ENCODE measurements around the gene KIF22.

KIF22 gene

DNA sequence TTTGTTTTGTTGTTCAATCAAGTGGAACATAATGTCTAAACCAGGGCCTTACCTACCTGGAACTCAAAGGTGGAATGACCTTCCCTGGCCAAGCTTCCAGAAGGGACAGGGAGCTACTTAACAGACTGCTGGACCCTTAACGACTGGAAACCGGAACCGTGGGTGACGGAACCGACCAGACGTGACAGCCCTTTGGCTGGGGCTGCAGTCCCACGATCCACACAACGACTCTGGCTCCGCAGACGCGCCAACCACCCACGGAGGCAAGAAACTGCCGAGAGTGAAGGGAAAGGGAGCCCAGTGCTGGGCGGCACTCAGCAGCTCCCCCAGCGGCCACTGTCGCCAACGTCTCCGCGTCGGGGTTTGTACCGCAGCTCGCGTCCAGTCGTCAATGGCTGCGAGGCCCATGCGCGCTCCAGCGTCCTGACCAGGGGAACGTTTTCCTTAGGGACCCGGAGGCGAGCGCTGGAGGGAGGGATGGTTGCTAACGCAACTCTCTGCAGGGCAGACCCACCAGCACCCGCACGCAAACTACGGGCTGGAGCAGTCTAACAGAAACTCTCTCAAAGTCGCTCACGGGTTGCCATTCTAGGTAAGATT is 5.5 kb upstream of the KIF22 start:
- TF ChIP-seq GATA2 (IDR thresholded peaks at IDR 0.05; ENCODE audit: low read depth, low read length) (no peak), GATA3 (IDR thresholded peaks at IDR 0.05; ENCODE audit: low read depth, low read length) (no peak)

DNA sequence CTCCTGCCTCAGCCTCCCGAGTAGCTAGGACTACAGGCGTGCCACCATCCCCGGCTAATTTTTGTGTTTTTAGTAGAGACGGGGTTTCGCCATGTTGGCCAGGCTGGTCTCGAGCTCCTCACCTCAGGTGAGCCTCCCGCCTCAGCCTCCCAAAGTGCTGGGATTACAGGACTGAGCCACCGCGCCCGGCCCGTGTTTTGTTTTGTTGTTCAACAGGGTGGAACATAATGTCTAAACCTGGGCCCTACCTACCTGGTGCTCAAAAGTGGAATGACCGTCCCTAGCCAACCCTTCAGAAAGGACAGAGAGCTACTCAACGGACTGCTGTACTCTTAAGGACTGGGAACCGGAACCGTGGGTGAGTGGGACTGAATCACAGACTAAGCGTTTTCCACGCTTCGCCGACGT is 772 bp upstream of the KIF22 start:
- no peak for TF ChIP-seq GATA2 (IDR thresholded peaks at IDR 0.05; ENCODE audit: low read depth, low read length)
- TF ChIP-seq GATA3 (IDR thresholded peaks at IDR 0.05; ENCODE audit: low read depth, low read length), result no peak

DNA sequence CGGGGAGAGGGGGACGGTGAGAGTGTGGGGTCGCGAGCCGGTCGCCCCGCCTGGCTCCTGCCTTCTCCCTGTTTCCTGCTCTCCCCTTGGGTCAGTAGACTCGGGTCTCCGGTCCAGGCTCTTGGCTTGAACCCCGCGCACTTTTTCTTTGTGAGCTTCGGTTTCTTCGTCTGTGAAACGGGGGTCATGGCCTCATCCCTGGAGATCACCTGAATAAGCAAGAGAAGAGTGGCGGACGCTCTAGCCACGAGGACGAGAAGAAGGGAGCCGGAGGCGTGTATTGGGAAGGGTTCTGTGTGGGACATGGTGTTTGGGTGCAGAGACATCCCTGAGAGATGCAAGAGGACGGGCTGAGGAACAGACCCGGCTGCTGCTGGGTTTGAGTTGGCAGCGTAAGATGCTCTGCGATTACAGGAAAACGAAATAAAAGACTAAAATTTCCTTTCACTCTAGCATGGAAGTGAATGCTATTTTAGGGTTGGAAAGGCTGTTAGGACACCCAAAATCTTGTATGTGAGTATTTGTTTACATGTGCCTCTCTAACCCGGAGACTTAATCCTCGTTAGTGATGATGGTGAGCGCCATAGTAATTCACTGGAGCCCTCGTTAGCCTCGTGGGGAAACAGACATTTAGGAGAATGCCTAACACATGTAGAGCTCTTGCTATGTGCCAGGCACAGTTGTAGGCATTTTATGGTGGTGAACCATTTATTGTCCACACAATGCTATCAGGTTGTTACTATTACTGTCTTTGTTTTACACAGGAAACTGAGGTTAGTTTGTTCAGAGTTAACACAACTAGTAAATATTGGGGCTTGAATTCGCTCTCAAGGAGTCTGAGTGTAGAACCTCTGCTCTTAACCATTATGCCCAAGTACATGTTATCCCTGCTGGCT is 646 bp downstream of the KIF22 start:
- TF ChIP-seq GATA3 (IDR thresholded peaks at IDR 0.05; ENCODE audit: low read depth, low read length) (no peak), GATA2 (IDR thresholded peaks at IDR 0.05; ENCODE audit: low read depth, low read length) (no peak)

DNA sequence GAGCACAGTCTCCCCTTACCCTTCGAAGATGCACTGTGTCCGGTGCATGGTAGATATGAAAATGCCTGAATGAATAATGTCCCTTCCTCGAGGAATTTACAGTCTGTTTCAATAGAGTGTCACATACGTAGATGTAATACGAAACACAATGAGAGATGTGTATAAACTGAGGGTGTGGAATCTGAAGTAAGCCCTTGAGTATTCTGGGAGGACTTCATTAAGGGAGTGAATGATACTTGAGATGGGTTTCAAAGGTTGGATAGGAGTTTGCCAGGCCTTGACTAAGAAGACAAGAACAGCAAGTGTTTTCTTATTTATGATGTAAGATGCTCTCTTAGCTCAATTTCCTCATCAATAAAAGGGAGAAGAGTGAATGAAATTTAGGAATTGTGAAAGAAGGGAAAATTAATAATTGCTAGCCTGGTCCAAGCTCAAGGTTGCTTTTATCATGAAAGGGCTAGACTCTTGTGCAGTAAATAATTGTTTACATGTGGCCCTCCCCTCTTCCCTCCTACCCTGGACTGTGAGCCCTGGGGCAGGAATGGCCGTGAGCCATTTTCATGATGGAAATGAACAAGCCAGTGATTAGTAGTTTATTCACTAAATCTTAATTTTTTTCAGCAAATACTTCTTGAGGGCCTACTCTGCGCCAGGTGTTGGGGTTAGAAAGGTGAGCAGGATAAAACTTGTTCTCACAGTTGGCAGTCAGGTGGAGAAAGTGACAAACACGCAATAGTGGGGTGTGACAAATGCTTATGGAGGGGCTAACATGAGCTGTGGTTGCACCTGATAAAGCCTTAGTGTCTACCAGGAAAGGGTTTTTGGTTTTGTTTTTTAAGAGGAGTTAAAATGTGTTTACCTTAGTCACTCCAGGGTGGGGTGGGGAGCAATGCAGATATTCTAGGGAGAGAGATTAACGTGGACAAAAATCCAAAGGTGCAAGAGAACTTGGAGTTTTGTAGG is 1.6 kb downstream of the KIF22 start:
- TF ChIP-seq GATA2 (IDR thresholded peaks at IDR 0.05; ENCODE audit: low read depth, low read length) (no peak), GATA3 (IDR thresholded peaks at IDR 0.05; ENCODE audit: low read depth, low read length) (no peak)

DNA sequence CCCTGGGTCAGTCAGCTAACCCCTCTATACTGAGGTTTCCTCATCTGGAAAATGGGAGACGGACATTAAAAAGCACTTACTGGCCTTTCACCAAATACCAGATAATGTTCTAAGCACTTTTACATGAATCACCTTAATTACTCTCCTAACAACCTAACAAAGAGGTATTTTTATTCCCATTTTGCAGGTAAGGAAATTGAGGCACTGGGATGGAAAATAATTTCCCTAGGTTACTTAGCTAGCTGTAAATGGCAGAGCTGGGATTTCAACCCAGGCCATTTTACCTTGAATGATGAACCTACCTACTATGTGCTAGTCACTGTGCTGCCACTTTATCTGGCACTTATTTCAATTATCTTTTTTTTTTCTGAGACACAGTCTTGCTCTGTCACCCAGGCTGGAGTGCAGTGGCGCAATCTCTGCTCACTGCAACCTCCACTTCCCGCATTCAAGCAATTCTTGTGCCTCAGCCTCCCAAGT is 3.7 kb downstream of the KIF22 start:
- no peak for TF ChIP-seq GATA2 (IDR thresholded peaks at IDR 0.05; ENCODE audit: low read depth, low read length)
- TF ChIP-seq GATA3 (IDR thresholded peaks at IDR 0.05; ENCODE audit: low read depth, low read length), result no peak

DNA sequence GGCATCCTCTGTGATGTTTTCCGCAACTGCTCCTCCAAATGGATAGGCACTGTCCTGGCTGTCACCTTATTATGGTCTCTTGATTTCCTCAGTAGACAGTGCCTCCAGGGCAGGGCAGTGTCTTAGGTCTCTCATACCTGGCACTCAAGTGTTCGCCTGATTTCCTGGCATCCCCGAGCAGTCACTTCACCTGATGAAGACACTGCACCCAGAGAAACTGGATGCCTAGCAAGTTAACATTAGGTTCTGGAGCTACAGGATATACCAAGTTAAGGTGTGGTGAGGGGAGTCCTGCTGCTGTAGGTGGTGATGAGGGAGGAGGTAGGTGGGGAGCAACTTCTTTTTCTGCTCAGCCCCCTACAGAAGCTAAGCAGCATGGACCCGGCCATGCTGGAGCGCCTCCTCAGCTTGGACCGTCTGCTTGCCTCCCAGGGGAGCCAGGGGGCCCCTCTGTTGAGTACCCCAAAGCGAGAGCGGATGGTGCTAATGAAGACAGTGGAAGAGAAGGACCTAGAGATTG is 11.9 kb downstream of the KIF22 start:
- TF ChIP-seq GATA3 (IDR thresholded peaks at IDR 0.05; ENCODE audit: low read depth, low read length), result no peak
- no peak for TF ChIP-seq GATA2 (IDR thresholded peaks at IDR 0.05; ENCODE audit: low read depth, low read length)

DNA sequence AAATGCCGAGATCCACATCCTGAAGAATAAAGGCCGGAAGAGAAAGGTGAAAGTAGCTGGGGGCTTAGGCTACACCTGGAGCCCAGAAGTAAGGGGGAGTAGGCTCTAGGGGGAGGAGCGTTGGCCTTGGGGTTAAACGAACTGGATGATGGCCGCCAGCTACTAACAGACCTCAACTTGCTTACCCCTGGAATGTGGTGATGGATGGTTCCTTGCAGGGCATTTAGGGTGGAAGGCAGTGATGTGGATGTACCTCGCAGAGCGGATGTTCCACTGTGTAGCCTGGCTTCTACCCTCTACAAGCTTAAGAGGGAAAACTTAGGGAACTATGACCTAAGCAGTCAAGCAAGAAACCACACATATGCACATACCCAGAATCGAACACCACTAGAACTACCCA is 13.5 kb downstream of the KIF22 start:
- no peak for TF ChIP-seq GATA2 (IDR thresholded peaks at IDR 0.05; ENCODE audit: low read depth, low read length)
- TF ChIP-seq GATA3 (IDR thresholded peaks at IDR 0.05; ENCODE audit: low read depth, low read length), result no peak

DNA sequence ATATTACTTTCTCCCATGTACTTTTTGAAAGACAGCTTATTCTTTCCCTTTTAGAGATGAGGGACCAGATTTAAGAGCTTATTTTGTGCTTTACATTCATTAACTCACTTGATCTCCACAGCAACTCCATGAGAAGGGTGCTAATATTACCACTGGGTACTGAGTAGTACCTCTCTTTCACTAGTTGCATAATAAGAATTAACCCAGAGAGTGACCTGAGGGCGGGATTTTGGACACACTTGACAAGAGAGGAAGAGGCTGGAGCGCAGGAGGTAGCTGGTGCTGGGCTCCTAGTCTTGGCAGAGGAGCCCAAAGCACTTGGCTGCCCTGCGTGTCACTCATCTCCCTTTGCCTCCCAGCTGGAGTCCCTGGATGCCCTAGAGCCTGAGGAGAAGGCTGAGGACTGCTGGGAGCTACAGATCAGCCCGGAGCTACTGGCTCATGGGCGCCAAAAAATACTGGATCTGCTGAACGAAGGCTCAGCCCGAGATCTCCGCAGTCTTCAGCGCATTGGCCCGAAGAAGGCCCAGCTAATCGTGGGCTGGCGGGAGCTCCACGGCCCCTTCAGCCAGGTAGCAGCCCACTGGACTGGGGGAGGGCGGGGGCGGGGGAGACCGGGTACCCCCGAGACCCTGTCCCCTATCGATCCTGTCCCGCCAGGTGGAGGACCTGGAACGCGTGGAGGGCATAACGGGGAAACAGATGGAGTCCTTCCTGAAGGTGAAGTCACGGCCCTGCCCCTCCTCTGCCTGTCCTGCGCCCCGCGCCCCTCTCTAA is 14.1 kb downstream of the KIF22 start:
- TF ChIP-seq GATA2 (IDR thresholded peaks at IDR 0.05; ENCODE audit: low read depth, low read length) (no peak), GATA3 (IDR thresholded peaks at IDR 0.05; ENCODE audit: low read depth, low read length) (no peak)

DNA sequence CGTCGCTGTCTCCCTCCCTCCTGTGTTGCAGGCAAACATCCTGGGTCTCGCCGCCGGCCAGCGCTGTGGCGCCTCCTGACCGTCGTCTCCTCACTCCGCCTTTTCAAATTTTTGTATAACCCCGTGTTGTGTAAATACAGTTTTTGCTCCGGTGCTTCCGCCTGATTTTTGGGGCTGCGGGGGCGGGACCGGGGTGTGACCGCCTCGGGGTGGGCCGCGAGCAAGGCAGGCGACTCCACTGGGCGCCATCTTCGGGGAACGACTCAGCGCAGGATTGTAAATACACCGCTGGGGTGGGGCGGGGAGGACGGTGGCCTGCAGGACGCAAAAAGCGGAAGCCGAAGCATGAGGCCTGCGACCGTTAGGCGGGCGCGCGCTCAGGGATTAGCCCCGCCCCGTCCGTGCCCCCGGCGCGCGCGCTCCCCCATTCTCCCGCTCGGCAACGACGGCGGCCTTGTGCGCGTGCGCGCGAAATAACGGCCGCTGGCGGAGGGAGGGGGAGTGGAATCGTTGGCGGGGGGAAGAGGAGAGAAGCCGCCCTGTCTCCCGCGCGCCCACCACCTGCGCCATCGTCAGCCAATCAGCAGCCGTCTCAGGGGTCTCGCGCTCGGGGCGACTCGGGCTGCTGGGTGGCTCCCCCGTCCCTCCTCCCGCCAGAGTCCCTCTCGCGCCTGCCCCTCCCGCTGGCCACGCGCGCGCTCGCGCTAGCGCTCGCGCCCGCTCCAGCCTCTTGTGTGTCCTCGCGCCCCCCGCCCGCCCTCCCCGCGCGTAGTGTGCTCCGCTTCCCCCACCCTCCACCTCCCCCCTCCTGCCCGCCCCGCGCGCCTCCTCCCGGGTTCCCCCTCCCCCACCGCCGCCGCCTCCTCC is 14.9 kb downstream of the KIF22 start:
- no peak for TF ChIP-seq GATA3 (IDR thresholded peaks at IDR 0.05; ENCODE audit: low read depth, low read length)
- no peak for TF ChIP-seq GATA2 (IDR thresholded peaks at IDR 0.05; ENCODE audit: low read depth, low read length)

DNA sequence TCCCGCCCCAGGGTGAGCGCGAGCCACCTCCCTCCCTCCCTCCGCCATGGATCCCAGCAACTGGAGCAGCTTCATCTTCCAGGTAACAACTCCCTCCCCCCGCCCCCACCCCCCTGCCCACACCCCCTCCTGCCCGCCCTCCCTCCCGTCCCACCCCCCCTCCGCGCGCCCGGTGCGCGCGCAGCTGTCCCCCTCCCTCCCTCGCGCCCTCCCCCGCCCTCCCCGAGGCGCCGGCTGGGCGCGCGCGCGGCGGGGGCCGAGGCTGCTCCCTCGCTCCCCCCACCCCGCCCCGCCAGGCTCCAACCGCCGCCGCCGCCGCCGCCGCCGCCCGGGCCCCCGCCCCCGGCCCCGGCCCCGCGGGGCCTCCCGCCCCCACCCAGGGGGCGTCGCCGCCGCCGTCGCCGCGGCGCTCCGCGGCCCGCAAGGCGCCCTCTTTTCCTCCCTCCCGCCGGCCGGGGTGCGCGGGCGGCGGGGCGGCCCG is 15.6 kb downstream of the KIF22 start, which contains the start of gene MAZ:
TSS of gene MAZ (plus strand) at position 431 of the 481 bp plus-strand sequence. CDS start 173 bp downstream, outside the sequence.
- no peak for TF ChIP-seq GATA3 (IDR thresholded peaks at IDR 0.05; ENCODE audit: low read depth, low read length)
- no peak for TF ChIP-seq GATA2 (IDR thresholded peaks at IDR 0.05; ENCODE audit: low read depth, low read length)

DNA sequence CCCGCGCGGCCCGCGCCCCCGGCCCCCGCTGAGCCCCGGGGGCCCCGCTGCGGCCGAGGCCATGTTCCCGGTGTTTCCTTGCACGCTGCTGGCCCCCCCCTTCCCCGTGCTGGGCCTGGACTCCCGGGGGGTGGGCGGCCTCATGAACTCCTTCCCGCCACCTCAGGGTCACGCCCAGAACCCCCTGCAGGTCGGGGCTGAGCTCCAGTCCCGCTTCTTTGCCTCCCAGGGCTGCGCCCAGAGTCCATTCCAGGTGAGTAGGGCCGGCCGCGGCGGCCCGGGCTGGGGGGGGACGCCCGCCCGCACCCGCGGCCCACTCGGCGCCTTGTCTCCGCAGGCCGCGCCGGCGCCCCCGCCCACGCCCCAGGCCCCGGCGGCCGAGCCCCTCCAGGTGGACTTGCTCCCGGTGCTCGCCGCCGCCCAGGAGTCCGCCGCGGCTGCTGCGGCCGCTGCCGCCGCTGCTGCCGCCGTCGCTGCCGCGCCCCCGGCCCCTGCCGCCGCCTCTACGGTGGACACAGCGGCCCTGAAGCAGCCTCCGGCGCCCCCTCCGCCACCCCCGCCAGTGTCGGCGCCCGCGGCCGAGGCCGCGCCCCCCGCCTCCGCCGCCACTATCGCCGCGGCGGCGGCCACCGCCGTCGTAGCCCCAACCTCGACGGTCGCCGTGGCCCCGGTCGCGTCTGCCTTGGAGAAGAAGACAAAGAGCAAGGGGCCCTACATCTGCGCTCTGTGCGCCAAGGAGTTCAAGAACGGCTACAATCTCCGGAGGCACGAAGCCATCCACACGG is 16.3 kb downstream of the KIF22 start:
- TF ChIP-seq GATA2 (IDR thresholded peaks at IDR 0.05; ENCODE audit: low read depth, low read length) (no peak), GATA3 (IDR thresholded peaks at IDR 0.05; ENCODE audit: low read depth, low read length) (no peak)

Measured in SH-SY5Y (cell line).